Esophagus (tissue), 2 donors: ENCODE results near the gene OPRD1. TPM values are rescaled to one million over a fixed set of nuclear protein-coding genes. Genes with fewer than 3 reads are reported as not detected.
"Not testable (repeated sequence)": the region's sequence is repeated elsewhere in the genome, so short reads cannot be mapped to it uniquely, and the experiment has no call there.

ENCODE experiments used
- H3K27ac ChIP-seq, 2 donors: one replicate each; pipeline ENCODE4 v1.5.1; 2013; ENCODE audit warnings: low read depth in 2 of 2, mild to moderate bottlenecking in 2 of 2, inconsistent platforms in 1 of 2, low read length in 1 of 2, moderate library complexity in 1 of 2
- H3K27me3 ChIP-seq, 2 donors: one replicate each; pipeline ENCODE4 v1.6.1; 2013; ENCODE audit warnings: low read length in 2 of 2, control low read depth in 1 of 2, mild to moderate bottlenecking in 1 of 2; ENCODE audit not compliant: insufficient read depth in 2 of 2, control insufficient read depth in 1 of 2
- H3K36me3 ChIP-seq, 2 donors: one replicate each; pipeline ENCODE4 v1.6.1; 2013; ENCODE audit warnings: low read length in 1 of 2; ENCODE audit not compliant: control insufficient read depth in 2 of 2, insufficient read depth in 2 of 2
- H3K4me1 ChIP-seq, 2 donors: one replicate each; pipeline ENCODE4 v1.6.1; 2013; ENCODE audit warnings: low read length in 1 of 2; ENCODE audit not compliant: control insufficient read depth in 2 of 2, insufficient read depth in 2 of 2
- H3K4me3 ChIP-seq, 2 donors: one replicate each; pipeline ENCODE4 v1.5.1; 2013; ENCODE audit warnings: low read length in 2 of 2, mild to moderate bottlenecking in 2 of 2, low read depth in 1 of 2, moderate library complexity in 1 of 2
- H3K9me3 ChIP-seq, 2 donors: one replicate each; pipeline ENCODE4 v1.6.1; 2013; ENCODE audit warnings: mild to moderate bottlenecking in 2 of 2, low read depth in 1 of 2, low read length in 1 of 2, moderate library complexity in 1 of 2; ENCODE audit not compliant: control insufficient read depth in 2 of 2, insufficient read depth in 1 of 2
- WGBS, 2 donors: extraction: QIAGEN DNeasy Blood & Tissue Kit; methylation state at CpG; one replicate each; pipeline ENCODE4 v1.1.7; 2013; 5-methylcytosine and 5-hydroxymethylcytosine counted together
- polyA plus RNA-seq, 2 donors: library from polyadenylated mRNA; stranded (reverse); fragments of 200-250 nt; gene quantifications; one replicate each; pipeline ENCODE4 v1.2.3, GENCODE V29; 2013
- donor health status: healthy with polysubstance abuse.
- donor health status: Bipolar disorder and iron deficiency.

The OPRD1 gene
- polyA plus RNA-seq: not detected

DNA sequence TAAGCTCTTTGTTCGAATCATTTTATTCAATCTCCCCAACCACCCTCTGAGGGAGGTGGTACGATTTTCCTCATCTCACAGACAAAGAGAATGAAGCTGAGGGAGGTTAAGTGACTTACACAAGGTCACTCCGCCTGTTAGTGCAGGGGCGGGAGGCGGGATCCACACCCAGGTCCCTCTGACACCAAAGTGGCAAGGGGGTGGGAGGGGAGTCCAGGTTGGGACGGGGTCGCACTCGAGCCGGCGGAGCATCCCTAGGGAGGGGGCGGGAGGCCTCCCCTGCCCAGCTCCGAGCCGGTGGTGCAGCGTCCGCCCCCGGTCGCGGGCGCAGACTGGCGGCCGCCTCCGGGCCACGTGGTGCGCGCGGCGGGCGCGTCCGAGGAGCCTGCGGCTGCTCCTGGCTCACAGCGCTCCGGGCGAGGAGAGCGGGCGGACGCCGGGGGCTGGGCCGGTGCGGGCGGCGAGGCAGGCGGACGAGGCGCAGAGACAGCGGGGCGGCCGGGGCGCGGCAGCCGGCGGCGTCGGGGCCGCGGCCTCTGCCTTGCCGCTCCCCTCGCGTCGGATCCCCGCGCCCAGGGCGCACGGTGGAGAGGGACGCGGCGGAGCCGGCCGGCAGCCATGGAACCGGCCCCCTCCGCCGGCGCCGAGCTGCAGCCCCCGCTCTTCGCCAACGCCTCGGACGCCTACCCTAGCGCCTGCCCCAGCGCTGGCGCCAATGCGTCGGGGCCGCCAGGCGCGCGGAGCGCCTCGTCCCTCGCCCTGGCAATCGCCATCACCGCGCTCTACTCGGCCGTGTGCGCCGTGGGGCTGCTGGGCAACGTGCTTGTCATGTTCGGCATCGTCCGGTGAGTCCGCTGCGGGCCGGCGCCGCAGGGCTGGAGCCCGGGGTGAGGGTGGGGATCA, at the start of gene OPRD1:
Gene OPRD1 (plus strand): TSS at position 405 of the 903 bp plus-strand sequence. CDS start 214 bp downstream, at position 619.
- Histone ChIP-seq H3K4me1 (no peaks in the 10 kb centered on the region), H3K27ac (no peak within 1 kb of the TSS), H3K9me3 (no peaks in the 10 kb centered on the region), H3K4me3 (no peak within 1 kb of the TSS), H3K36me3 (no peaks in the 10 kb centered on the region), H3K27me3 (peaks cover 17 to 21% of the 10 kb centered on the region in 2 donors)
- WGBS, 2 donors: 4% methylated on average over 74 to 108 of the region's 108 CpGs

DNA sequence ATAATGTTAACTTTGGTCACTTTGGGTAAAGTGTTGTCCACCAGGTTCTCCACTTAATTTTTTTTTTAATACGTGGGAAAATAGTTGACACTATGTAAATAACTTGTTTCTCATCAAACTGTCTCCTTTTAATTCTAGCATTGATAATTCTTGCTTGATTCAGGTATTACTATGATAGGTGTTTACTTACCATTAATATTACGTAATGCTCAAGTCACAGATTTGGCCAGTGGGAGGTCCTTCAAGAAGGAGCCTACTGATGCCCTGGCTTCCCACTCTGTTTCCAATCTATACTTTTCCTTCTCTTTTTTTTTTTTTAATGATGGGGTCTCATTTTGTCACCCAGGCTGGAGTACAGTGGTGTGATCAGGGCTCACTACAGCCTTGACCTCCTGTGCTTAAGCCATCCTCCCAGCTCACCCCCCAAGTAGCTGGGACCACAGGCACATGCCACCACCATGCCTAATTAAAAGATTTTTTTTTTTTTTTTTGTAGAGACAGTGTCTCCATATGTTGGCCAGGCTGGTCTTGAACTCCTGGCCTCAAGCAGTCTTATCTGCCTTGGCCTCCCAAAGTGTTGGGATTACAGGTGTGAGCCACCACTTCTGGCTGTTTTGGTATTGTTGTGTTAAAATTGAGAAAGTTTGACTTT, 45.3 kb upstream of the OPRD1 start:
- no peak overlapping the region for H3K27ac ChIP-seq
- no peak overlapping the region for H3K4me3 ChIP-seq
- no peaks in the 10 kb centered on the region for H3K9me3 ChIP-seq
- 92 to 94% methylated on average over 2 of the region's 2 CpGs for WGBS, 2 donors
- no peaks in the 10 kb centered on the region for H3K27me3 ChIP-seq
- peaks cover 0 to 3% of the 10 kb centered on the region in 2 donors for H3K4me1 ChIP-seq
- H3K36me3 ChIP-seq: peaks cover 0 to 7% of the 10 kb centered on the region in 2 donors

DNA sequence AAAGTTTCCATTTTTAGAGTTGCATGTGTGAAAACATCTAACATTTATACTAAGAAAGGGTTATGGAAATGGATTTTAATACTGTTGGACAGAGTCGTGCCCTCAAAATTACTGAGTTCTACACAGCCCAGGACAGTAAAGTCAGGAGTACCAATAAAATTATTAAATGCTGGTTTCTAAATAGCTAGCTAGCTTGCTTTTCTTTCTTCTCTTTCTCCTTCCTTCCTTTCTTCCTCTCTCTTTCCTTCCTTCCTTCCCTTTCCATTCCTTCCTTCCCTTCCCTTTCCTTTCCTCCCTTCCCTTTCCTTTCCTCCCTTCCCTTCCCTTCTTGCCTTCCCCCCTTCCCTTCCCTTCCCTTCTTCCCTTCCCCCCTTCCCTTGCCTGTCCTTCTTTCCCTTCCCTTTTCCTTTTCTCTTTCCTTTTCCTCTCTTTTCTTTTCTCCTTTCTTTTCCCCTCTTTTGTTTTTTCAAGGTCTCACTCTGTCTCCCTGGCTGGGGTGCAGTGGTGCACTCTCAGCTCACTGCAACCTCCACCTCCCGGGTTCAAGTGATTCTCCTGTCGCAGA, 41.3 kb upstream of the OPRD1 start:
- 94 to 95% methylated on average over 3 of the region's 3 CpGs for WGBS, 2 donors
- Histone ChIP-seq H3K4me1 (no peaks in the 10 kb centered on the region), H3K27me3 (no peaks in the 10 kb centered on the region), H3K4me3 (no peak overlapping the region), H3K9me3 (no peaks in the 10 kb centered on the region), H3K36me3 (peaks cover 0 to 4% of the 10 kb centered on the region in 2 donors), H3K27ac (no peak overlapping the region)

DNA sequence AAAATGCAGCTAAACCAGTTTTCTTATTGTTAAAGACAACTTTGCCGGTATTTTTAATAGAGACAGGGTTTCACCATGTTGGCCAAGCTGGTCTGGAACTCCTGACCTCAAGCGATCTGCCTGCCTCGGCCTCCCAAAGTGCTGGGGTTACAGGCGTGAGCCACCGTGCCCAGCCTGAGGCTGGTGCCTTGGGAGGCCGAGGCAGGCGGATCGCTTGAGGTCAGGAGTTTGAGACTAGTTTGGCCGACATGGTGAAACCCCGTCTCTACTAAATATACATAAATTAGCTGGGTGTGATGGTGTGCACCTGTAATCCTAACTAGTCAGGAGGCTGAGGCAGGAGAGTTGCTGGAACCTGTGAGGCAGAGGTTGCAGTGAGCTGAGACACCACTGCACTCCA, 40.0 kb upstream of the OPRD1 start:
- H3K27me3 ChIP-seq, H3K9me3 ChIP-seq, H3K36me3 ChIP-seq, H3K4me1 ChIP-seq, H3K27ac ChIP-seq, H3K4me3 ChIP-seq: not testable (repeated sequence)
- WGBS, 2 donors: 89 to 90% methylated on average over 10 of the region's 10 CpGs

DNA sequence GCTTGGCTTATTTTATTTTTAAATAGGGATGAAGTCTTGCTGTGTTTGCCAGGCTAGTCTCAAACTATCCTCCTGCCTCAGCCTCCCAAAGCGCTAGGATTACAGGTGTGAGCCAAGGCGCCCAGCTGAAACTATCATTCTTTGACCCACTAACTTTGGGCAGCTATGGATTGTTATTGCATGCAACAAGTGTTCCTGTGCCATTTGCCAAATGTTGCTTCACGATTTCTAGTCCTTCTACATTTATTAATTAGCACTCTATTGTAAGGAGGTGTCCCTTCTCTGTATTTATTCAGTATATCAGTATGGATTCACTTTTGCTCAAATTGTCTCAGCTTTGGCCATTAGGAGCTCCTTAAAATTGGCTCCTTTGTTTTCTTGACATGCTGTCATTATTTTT, 38.9 kb upstream of the OPRD1 start:
- no peaks in the 10 kb centered on the region for H3K9me3 ChIP-seq
- 81 to 85% methylated on average over 3 of the region's 3 CpGs for WGBS, 2 donors
- H3K4me3 ChIP-seq: no peak overlapping the region
- H3K27me3 ChIP-seq: no peaks in the 10 kb centered on the region
- H3K4me1 ChIP-seq: no peaks in the 10 kb centered on the region
- H3K27ac ChIP-seq: no peak overlapping the region
- H3K36me3 ChIP-seq: peaks cover 0 to 4% of the 10 kb centered on the region in 2 donors

DNA sequence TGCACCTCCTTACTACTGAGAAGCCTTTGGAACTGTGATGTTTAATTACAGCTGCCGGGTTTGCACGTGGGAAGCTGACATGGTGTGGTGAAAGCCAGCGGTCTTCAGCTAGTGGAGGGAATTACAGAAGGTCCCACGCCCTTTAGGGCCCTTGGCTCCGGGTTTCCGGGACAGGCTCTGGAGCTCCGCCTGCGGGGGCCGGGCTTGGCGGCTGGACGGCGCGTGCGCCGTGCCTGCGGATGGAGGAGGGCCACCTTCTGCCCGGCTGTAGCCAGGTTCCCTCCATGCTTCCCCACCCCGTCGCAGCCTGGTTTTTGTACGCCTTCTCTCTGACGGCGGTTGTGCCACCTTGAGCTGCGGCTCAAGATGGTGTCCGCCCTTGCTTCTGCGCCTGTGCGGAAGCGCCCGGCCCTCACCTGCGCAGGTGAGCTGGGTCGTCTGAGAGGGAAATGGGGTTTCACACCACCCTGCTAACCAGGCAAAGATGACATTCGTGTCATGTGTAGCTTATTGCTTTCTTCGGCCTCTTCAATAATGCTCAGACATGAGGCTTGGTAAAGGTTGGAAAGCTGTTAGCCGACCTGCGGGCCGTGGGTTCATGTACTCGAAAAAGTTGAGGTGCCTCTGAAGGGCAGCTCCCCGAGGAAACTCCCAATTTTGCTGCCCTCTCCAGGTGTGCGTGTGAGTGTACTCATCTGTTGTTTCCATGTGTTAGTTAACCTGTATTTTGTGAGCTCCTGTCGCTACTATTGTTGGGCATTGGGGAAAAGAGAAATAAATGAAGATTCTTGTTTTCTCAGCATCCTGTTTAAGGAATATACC, 36.6 kb upstream of the OPRD1 start:
- H3K36me3 ChIP-seq: peaks cover 0 to 4% of the 10 kb centered on the region in 2 donors
- H3K9me3 ChIP-seq: no peaks in the 10 kb centered on the region
- H3K27me3 ChIP-seq: no peaks in the 10 kb centered on the region
- peak overlapping the region; percentile 87 to 88 for H3K27ac ChIP-seq
- H3K4me3 ChIP-seq: peak overlapping the region; percentile 60 to 63
- no peaks in the 10 kb centered on the region for H3K4me1 ChIP-seq
- 10 to 11% methylated on average over 39 of the region's 39 CpGs for whole genome bisulfite sequencing, 2 donors

DNA sequence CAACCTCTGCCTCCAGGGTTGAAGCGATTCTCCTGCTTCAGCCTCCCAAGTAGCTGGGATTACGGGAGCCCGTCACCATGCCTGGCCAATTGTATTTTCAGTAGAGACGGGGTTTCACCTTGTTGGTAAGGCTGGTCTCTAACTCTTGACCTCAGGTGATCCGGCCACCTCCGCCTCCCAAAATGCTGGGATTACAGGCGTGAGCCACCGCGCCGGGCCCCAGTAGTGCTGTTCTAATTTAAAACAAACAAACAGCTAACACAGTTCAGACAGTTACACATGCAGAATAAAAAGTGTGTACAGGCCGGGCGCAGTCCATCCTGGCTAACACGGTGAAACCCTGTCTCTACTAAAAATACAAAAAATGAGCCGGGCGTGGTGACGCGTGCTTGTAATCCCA, 35.6 kb upstream of the OPRD1 start:
- Histone ChIP-seq H3K4me1 (no peaks in the 10 kb centered on the region), H3K36me3 (no peaks in the 10 kb centered on the region), H3K27me3 (no peaks in the 10 kb centered on the region), H3K9me3 (no peaks in the 10 kb centered on the region), H3K4me3 (no peak overlapping the region), H3K27ac (peak overlapping the region in 1 of 2 donors; percentile 1)
- 96 to 97% methylated on average over 17 of the region's 17 CpGs for WGBS, 2 donors

DNA sequence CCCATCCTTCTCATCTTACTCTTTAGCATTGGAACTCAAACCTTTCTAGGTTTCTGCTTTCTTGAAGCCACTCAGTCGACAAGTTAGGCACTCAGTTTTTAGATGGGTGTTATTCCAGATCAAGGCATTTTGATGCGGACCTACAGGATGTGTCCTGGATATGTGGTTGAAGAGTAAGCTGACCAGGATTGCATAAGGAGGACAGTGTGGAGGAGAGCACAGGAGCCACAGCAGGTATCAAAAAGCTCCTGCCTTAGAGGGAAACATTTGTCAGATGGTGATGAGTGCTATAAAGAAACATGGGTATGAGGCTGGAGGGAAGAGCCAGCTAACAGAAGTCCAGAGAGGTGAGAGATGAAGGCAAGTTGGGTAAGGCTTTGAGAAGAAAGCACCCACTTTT, 33.9 kb upstream of the OPRD1 start:
- Histone ChIP-seq H3K27me3 (no peaks in the 10 kb centered on the region), H3K9me3 (no peaks in the 10 kb centered on the region), H3K4me3 (no peak overlapping the region), H3K36me3 (no peaks in the 10 kb centered on the region), H3K4me1 (no peaks in the 10 kb centered on the region), H3K27ac (no peak overlapping the region)
- 90% methylated on average over 2 of the region's 2 CpGs for WGBS, 2 donors

DNA sequence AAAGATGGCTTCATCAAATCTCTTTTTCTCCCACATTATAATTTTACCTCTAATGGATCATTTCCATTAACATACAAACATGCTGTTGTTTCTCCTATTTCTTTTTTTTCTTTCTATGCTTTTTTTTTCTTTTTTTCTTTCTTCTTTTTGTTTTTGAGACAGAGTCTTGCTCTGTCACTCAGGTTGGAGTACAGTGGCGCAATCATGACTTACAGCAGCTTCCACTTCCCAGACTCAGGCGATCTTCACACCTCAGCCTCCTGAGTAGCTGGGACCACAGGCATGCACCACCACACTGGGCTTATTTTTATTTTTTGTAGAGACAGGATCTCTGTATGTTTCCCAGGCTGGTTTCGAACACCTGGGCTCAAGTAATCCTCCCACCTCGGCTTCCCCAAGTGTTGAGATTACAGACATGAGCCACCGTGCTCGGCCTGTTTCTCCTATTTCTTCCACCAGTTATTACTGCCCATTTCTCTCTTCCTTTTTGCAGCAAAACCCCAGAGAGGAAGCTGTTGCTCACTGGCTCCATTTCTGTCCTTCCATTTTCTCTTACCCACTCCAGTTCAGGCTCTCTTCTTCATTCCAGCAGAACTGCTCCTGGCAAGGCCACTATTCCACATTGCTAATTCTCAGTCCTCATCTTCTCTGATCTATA, 32.1 kb upstream of the OPRD1 start:
- Histone ChIP-seq H3K9me3 (no peaks in the 10 kb centered on the region), H3K36me3 (no peaks in the 10 kb centered on the region), H3K27ac (no peak overlapping the region), H3K4me1 (no peaks in the 10 kb centered on the region), H3K27me3 (no peaks in the 10 kb centered on the region), H3K4me3 (no peak overlapping the region)
- 78 to 89% methylated on average over 6 of the region's 6 CpGs for WGBS, 2 donors
